GM23338 (cell line): Measurements from ENCODE around the gene NKAIN2. TPM values are rescaled to one million over a fixed set of nuclear protein-coding genes. Genes with fewer than 3 reads are reported as not detected.

Source experiments
- ATAC-seq: fragments of 200-7000 bp; cut with Tn5 transposase; 3 replicates; pipeline ENCODE4 v1.9.1; 2020
- DNase-seq: peaks from one replicate; pipeline ENCODE4 v3.0.0-alpha.2; 2015; ENCODE audit warnings: low spot score
- H2AFZ ChIP-seq: fragments of 200-600 bp; sonication (generic); 2 replicates; pipeline ENCODE4 v1.8.0; 2016; ENCODE audit warnings: antibody characterized with exemption, mild to moderate bottlenecking, moderate library complexity
- H3F3A ChIP-seq: fragments of 200-600 bp; sonication (generic); replicated peaks from 2 replicates; pipeline ENCODE4 v1.8.0; 2017; ENCODE audit warnings: antibody characterized with exemption, mixed run types, low read depth
- H3K27ac ChIP-seq: fragments of 200-600 bp; sonication (generic); 2 replicates; pipeline ENCODE4 v1.6.1; 2016; ENCODE audit warnings: low read depth
- H3K27me3 ChIP-seq: fragments of 200-600 bp; sonication (generic); 2 replicates; pipeline ENCODE4 v1.8.0; 2016; ENCODE audit warnings: mild to moderate bottlenecking, mixed run types, moderate library complexity; ENCODE audit not compliant: insufficient read depth
- H3K36me3 ChIP-seq: fragments of 200-600 bp; sonication (generic); 2 replicates; pipeline ENCODE4 v1.8.0; 2016; ENCODE audit warnings: mild to moderate bottlenecking; ENCODE audit not compliant: insufficient read depth
- H3K4me1 ChIP-seq: fragments of 200-600 bp; sonication (generic); 2 replicates; pipeline ENCODE4 v1.8.0; 2016; ENCODE audit warnings: mild to moderate bottlenecking, moderate library complexity; ENCODE audit not compliant: insufficient read depth
- H3K4me2 ChIP-seq: fragments of 200-600 bp; sonication (generic); 2 replicates; pipeline ENCODE4 v1.7.1; 2017; ENCODE audit warnings: mixed run types
- H3K4me3 ChIP-seq: fragments of 200-600 bp; sonication (generic); 2 replicates; pipeline ENCODE4 v1.6.1; 2016; ENCODE audit warnings: mixed run types
- H3K79me2 ChIP-seq: fragments of 200-600 bp; sonication (generic); replicated peaks from 2 replicates; pipeline ENCODE4 v1.8.0; 2017; ENCODE audit warnings: mild to moderate bottlenecking; ENCODE audit not compliant: insufficient read depth
- H3K9me2 ChIP-seq: fragments of 200-600 bp; sonication (generic); 2 replicates; pipeline ENCODE4 v1.8.0; 2017; ENCODE audit not compliant: insufficient read depth
- H4K20me1 ChIP-seq: fragments of 200-600 bp; sonication (generic); replicated peaks from 2 replicates; pipeline ENCODE4 v1.8.0; 2017; ENCODE audit warnings: mild to moderate bottlenecking; ENCODE audit not compliant: insufficient read depth
- H3K27ac Mint-ChIP-seq: 2 replicates; pipeline ENCODE4 v1.8.0; 2020; ENCODE audit warnings: inconsistent platforms, mild to moderate bottlenecking, moderate library complexity, mixed read lengths
- H3K27me3 Mint-ChIP-seq: 3 replicates; pipeline ENCODE4 v1.8.0; 2022; ENCODE audit warnings: low read depth, mild to moderate bottlenecking, moderate library complexity, mixed read lengths, inconsistent platforms; ENCODE audit not compliant: insufficient read depth, poor library complexity
- H3K36me3 Mint-ChIP-seq: 3 replicates; pipeline ENCODE4 v1.8.0; 2021; ENCODE audit warnings: low read depth, mild to moderate bottlenecking, inconsistent platforms, moderate library complexity, mixed read lengths
- H3K4me1 Mint-ChIP-seq: 3 replicates; pipeline ENCODE4 v1.8.0; 2020; ENCODE audit warnings: mild to moderate bottlenecking, inconsistent platforms, mixed read lengths
- H3K4me3 Mint-ChIP-seq: 3 replicates; pipeline ENCODE4 v1.8.0; 2021; ENCODE audit warnings: moderate library complexity, mild to moderate bottlenecking, inconsistent platforms, mixed read lengths
- H3K9me3 Mint-ChIP-seq: 3 replicates; pipeline ENCODE4 v1.8.0; 2020; ENCODE audit warnings: moderate library complexity, mild to moderate bottlenecking, inconsistent platforms, mixed read lengths
- EZH2 ChIP-seq: fragments of 200-600 bp; sonication (generic); IDR thresholded peaks from one replicate; pipeline ENCODE4 v1.8.0; 2017; ENCODE audit warnings: antibody characterized with exemption, mild to moderate bottlenecking, low read depth; ENCODE audit not compliant: unreplicated experiment
- EZH2phosphoT487 ChIP-seq: fragments of 200-600 bp; sonication (generic); IDR thresholded peaks from one replicate; pipeline ENCODE4 v1.8.1; 2018; ENCODE audit warnings: antibody characterized with exemption; ENCODE audit not compliant: unreplicated experiment
- JUNB ChIP-seq: IDR thresholded peaks from one replicate; pipeline ENCODE4 v1.6.1; 2016; ENCODE audit warnings: antibody characterized with exemption; ENCODE audit not compliant: unreplicated experiment
- NANOG ChIP-seq: IDR thresholded peaks from 2 replicates; pipeline ENCODE4 v1.6.1; 2016; ENCODE audit warnings: antibody characterized with exemption, borderline replicate concordance
- POLR2AphosphoS5 ChIP-seq: IDR thresholded peaks from 2 replicates; pipeline ENCODE4 v1.6.1; 2016; ENCODE audit warnings: antibody characterized with exemption, low read depth
- STAT1 ChIP-seq: IDR thresholded peaks from one replicate; pipeline ENCODE4 v1.6.1; 2016; ENCODE audit warnings: antibody characterized with exemption; ENCODE audit not compliant: unreplicated experiment
- ZNF114 ChIP-seq: fragments of 250-450 bp; sonication (Bioruptor Pico); IDR thresholded peaks from 2 replicates; pipeline ENCODE4 v1.5.0; 2020; ENCODE audit warnings: mild to moderate bottlenecking, moderate library complexity
- polyA plus RNA-seq: library from polyadenylated mRNA; unstranded; fragments of >200 nt; fragmentation: Nextera tagmentation; extraction: Ambion mirVana; gene quantifications from 2 replicates; pipeline ENCODE4 v1.2.1, GENCODE V29; 2016
- total RNA-seq: library from RNA; depleted of rRNA; stranded (reverse); fragments of >200 nt; shearing (Covaris generic); gene quantifications from 2 replicates; pipeline ENCODE4 v1.2.3, GENCODE V29; 2014
- TF ChIP-seq, protein P1 (sequence below): IDR thresholded peaks from one replicate; pipeline ENCODE4 v1.6.1; 2018; ENCODE audit warnings: antibody characterized with exemption; ENCODE audit not compliant: unreplicated experiment
- TF ChIP-seq, protein P2 (sequence below): IDR thresholded peaks from 2 replicates; pipeline ENCODE4 v1.6.1; 2016; ENCODE audit warnings: antibody characterized with exemption
- TF ChIP-seq, protein P3 (sequence below), 2 experiments: fragments of 200-600 bp in 1 of 2; sonication (generic) in 1 of 2; conservative IDR thresholded peaks; 2 replicates each; pipeline versions ENCODE4 v1.5.1 to v1.6.1; 2016 to 2017; ENCODE audit warnings: antibody characterized with exemption in 2 of 2, low read depth in 2 of 2, mild to moderate bottlenecking in 2 of 2, moderate library complexity in 1 of 2
- TF ChIP-seq, protein P4 (sequence below): fragments of 250-450 bp; sonication (Bioruptor Pico); IDR thresholded peaks from 2 replicates; pipeline ENCODE4 v1.5.0; 2020; ENCODE audit warnings: mild to moderate bottlenecking, moderate library complexity

Gene NKAIN2
- total and polyA plus RNA-seq, 2 experiments from 2014 or later: 0.39 to 1.1 TPM

DNA sequence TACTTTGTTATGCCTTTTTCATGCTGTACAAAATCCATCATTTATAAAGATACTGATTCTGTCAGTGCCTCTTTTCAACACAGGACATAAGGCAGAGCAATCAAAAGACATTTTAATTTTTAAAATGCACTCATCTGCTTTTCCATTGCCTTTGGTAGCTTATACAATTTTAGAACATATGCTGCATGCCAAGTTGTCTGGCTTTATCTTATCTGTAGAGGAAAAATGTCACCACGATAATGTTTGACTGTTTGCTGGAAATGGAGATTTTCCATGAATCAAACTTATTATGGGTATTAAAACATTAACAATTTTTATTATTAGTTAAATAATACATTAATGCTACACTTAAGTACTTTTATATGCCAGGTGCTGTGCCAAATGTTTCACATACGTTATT lies 50.5 kb downstream of the NKAIN2 start:
- Mint-ChIP-seq H3K4me1 (no peaks in the 10 kb centered on the region), H3K4me3 (no peak overlapping the region), H3K27me3 (no peaks in the 10 kb centered on the region), H3K27ac (no peak overlapping the region), H3K9me3 (no peaks in the 10 kb centered on the region), H3K36me3 (no peaks in the 10 kb centered on the region)
- H3K4me2 ChIP-seq: no peak overlapping the region
- no peaks in the 10 kb centered on the region for H3K36me3 ChIP-seq
- no peak for TF ChIP-seq EZH2phosphoT487
- TF ChIP-seq, protein P1, sequence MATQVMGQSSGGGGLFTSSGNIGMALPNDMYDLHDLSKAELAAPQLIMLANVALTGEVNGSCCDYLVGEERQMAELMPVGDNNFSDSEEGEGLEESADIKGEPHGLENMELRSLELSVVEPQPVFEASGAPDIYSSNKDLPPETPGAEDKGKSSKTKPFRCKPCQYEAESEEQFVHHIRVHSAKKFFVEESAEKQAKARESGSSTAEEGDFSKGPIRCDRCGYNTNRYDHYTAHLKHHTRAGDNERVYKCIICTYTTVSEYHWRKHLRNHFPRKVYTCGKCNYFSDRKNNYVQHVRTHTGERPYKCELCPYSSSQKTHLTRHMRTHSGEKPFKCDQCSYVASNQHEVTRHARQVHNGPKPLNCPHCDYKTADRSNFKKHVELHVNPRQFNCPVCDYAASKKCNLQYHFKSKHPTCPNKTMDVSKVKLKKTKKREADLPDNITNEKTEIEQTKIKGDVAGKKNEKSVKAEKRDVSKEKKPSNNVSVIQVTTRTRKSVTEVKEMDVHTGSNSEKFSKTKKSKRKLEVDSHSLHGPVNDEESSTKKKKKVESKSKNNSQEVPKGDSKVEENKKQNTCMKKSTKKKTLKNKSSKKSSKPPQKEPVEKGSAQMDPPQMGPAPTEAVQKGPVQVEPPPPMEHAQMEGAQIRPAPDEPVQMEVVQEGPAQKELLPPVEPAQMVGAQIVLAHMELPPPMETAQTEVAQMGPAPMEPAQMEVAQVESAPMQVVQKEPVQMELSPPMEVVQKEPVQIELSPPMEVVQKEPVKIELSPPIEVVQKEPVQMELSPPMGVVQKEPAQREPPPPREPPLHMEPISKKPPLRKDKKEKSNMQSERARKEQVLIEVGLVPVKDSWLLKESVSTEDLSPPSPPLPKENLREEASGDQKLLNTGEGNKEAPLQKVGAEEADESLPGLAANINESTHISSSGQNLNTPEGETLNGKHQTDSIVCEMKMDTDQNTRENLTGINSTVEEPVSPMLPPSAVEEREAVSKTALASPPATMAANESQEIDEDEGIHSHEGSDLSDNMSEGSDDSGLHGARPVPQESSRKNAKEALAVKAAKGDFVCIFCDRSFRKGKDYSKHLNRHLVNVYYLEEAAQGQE: no peak
- TF ChIP-seq NANOG: no peak
- TF ChIP-seq STAT1: no peak
- TF ChIP-seq EZH2: no peak
- TF ChIP-seq, protein P2, sequence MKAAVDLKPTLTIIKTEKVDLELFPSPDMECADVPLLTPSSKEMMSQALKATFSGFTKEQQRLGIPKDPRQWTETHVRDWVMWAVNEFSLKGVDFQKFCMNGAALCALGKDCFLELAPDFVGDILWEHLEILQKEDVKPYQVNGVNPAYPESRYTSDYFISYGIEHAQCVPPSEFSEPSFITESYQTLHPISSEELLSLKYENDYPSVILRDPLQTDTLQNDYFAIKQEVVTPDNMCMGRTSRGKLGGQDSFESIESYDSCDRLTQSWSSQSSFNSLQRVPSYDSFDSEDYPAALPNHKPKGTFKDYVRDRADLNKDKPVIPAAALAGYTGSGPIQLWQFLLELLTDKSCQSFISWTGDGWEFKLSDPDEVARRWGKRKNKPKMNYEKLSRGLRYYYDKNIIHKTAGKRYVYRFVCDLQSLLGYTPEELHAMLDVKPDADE: no peak
- no peak for TF ChIP-seq JUNB
- no peak for TF ChIP-seq ZNF114 (CRISPR knock-in tag)
- no peak for TF ChIP-seq POLR2AphosphoS5
- TF ChIP-seq, protein P3, sequence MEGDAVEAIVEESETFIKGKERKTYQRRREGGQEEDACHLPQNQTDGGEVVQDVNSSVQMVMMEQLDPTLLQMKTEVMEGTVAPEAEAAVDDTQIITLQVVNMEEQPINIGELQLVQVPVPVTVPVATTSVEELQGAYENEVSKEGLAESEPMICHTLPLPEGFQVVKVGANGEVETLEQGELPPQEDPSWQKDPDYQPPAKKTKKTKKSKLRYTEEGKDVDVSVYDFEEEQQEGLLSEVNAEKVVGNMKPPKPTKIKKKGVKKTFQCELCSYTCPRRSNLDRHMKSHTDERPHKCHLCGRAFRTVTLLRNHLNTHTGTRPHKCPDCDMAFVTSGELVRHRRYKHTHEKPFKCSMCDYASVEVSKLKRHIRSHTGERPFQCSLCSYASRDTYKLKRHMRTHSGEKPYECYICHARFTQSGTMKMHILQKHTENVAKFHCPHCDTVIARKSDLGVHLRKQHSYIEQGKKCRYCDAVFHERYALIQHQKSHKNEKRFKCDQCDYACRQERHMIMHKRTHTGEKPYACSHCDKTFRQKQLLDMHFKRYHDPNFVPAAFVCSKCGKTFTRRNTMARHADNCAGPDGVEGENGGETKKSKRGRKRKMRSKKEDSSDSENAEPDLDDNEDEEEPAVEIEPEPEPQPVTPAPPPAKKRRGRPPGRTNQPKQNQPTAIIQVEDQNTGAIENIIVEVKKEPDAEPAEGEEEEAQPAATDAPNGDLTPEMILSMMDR (conservative IDR thresholded peaks at IDR 0.05; ENCODE audit: low read depth in 2 of 2): no peak
- TF ChIP-seq, protein P4, sequence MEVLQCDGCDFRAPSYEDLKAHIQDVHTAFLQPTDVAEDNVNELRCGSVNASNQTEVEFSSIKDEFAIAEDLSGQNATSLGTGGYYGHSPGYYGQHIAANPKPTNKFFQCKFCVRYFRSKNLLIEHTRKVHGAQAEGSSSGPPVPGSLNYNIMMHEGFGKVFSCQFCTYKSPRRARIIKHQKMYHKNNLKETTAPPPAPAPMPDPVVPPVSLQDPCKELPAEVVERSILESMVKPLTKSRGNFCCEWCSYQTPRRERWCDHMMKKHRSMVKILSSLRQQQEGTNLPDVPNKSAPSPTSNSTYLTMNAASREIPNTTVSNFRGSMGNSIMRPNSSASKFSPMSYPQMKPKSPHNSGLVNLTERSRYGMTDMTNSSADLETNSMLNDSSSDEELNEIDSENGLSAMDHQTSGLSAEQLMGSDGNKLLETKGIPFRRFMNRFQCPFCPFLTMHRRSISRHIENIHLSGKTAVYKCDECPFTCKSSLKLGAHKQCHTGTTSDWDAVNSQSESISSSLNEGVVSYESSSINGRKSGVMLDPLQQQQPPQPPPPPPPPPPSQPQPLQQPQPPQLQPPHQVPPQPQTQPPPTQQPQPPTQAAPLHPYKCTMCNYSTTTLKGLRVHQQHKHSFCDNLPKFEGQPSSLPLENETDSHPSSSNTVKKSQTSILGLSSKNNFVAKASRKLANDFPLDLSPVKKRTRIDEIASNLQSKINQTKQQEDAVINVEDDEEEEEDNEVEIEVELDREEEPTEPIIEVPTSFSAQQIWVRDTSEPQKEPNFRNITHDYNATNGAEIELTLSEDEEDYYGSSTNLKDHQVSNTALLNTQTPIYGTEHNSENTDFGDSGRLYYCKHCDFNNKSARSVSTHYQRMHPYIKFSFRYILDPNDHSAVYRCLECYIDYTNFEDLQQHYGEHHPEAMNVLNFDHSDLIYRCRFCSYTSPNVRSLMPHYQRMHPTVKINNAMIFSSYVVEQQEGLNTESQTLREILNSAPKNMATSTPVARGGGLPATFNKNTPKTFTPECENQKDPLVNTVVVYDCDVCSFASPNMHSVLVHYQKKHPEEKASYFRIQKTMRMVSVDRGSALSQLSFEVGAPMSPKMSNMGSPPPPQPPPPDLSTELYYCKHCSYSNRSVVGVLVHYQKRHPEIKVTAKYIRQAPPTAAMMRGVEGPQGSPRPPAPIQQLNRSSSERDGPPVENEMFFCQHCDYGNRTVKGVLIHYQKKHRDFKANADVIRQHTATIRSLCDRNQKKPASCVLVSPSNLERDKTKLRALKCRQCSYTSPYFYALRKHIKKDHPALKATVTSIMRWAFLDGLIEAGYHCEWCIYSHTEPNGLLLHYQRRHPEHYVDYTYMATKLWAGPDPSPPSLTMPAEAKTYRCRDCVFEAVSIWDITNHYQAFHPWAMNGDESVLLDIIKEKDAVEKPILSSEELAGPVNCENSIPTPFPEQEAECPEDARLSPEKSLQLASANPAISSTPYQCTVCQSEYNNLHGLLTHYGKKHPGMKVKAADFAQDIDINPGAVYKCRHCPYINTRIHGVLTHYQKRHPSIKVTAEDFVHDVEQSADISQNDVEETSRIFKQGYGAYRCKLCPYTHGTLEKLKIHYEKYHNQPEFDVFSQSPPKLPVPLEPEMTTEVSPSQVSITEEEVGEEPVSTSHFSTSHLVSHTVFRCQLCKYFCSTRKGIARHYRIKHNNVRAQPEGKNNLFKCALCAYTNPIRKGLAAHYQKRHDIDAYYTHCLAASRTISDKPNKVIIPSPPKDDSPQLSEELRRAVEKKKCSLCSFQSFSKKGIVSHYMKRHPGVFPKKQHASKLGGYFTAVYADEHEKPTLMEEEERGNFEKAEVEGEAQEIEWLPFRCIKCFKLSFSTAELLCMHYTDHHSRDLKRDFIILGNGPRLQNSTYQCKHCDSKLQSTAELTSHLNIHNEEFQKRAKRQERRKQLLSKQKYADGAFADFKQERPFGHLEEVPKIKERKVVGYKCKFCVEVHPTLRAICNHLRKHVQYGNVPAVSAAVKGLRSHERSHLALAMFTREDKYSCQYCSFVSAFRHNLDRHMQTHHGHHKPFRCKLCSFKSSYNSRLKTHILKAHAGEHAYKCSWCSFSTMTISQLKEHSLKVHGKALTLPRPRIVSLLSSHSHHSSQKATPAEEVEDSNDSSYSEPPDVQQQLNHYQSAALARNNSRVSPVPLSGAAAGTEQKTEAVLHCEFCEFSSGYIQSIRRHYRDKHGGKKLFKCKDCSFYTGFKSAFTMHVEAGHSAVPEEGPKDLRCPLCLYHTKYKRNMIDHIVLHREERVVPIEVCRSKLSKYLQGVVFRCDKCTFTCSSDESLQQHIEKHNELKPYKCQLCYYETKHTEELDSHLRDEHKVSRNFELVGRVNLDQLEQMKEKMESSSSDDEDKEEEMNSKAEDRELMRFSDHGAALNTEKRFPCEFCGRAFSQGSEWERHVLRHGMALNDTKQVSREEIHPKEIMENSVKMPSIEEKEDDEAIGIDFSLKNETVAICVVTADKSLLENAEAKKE: no peak
- H3K4me1 ChIP-seq: no peaks in the 10 kb centered on the region
- ATAC-seq: no peak
- H3K27me3 ChIP-seq: no peaks in the 10 kb centered on the region
- no peak overlapping the region for H3K27ac ChIP-seq
- H3K4me3 ChIP-seq: no peak overlapping the region
- no peaks in the 10 kb centered on the region for H3K79me2 ChIP-seq
- DNase-seq: no peak
- no peaks in the 10 kb centered on the region for H3K9me2 ChIP-seq
- no peaks in the 10 kb centered on the region for H4K20me1 ChIP-seq
- H3F3A ChIP-seq: no peaks in the 10 kb centered on the region
- H2AFZ ChIP-seq: no peak overlapping the region
